SK-N-SH treated with all-trans-retinoic acid at 6 μM for 48 hours (cell line): Measurements from ENCODE around the gene MRPL4.

ENCODE experiments used
- ESRRG ChIP-seq: fragments of 250-450 bp; sonication (Bioruptor Pico); IDR thresholded peaks from 2 replicates; pipeline ENCODE4 v1.6.1; 2021; ENCODE audit warnings: mild to moderate bottlenecking
- PPARA ChIP-seq: fragments of 250-450 bp; sonication (Bioruptor Pico); IDR thresholded peaks from 2 replicates; pipeline ENCODE4 v1.5.0; 2020; ENCODE audit warnings: mild to moderate bottlenecking, borderline replicate concordance
- RARB ChIP-seq: fragments of 250-450 bp; sonication (Bioruptor Pico); IDR thresholded peaks from 2 replicates; pipeline ENCODE4 v1.8.0; 2021; ENCODE audit warnings: mild to moderate bottlenecking, moderate library complexity
- ZC3H10 ChIP-seq: fragments of 250-450 bp; sonication (Bioruptor Pico); IDR thresholded peaks from 2 replicates; pipeline ENCODE4 v1.5.1; 2021; ENCODE audit warnings: mild to moderate bottlenecking, moderate library complexity
- ZNF8 ChIP-seq: fragments of 450-650 bp; formaldehyde crosslinking; IDR thresholded peaks from 2 replicates; pipeline ENCODE4 v1.5.0; 2020; ENCODE audit warnings: mild to moderate bottlenecking, moderate library complexity
- TF ChIP-seq, protein P1 (sequence below): fragments of 250-450 bp; sonication (Bioruptor Pico); IDR thresholded peaks from 2 replicates; pipeline ENCODE4 v1.5.1; 2021; ENCODE audit warnings: mild to moderate bottlenecking, moderate library complexity

DNA sequence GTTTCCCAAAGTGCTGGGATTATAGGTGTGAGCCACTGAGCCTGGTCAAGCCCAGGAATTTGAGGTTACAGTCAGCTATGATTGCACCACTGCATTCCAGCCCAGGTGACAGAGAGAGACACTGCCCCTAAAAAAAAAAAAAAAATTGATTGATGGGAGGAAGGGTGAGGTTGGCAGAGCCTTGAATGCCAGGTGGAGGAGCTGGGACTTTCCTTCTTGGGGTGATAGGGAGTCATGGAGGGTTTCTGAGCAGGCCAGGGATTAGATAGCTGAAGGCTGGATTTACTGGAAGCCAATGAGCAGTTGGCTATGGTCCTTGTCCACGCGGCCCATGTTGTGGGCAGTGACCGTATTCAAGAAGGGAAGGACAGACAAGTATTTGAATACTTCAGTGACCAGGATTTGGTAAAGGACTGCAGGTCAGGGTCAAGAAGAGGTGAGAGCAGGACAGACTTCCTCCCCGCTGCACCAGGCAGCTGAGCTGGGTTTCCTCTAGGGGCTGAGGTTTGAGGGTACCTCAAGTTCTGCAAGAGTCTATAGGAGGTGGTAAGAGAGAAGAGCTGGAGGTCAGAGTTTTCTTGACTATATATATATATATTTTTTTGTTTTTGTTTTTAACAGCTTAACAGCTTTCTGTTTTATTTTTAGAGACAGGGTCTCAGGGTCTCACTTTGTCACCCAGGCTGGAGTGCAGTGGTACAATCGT is 27.9 kb downstream of the MRPL4 start:
- TF ChIP-seq ESRRG (CRISPR knock-in tag) (no peak), RARB (CRISPR knock-in tag) (no peak), ZNF8 (no peak), PPARA (CRISPR knock-in tag) (no peak), ZC3H10 (no peak)
- TF ChIP-seq, protein P1, sequence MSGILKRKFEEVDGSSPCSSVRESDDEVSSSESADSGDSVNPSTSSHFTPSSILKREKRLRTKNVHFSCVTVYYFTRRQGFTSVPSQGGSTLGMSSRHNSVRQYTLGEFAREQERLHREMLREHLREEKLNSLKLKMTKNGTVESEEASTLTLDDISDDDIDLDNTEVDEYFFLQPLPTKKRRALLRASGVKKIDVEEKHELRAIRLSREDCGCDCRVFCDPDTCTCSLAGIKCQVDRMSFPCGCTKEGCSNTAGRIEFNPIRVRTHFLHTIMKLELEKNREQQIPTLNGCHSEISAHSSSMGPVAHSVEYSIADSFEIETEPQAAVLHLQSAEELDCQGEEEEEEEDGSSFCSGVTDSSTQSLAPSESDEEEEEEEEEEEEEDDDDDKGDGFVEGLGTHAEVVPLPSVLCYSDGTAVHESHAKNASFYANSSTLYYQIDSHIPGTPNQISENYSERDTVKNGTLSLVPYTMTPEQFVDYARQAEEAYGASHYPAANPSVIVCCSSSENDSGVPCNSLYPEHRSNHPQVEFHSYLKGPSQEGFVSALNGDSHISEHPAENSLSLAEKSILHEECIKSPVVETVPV (CRISPR knock-in tag) = no peak
